Activated naive CD8-positive, alpha-beta T cell (primary cell): Measurements from ENCODE around the gene PDGFRA.
A peak's percentile ranks its signal among the peaks of the same experiment; 100 is the strongest.

Experiments used
- H3K27ac Mint-ChIP-seq: one replicate; pipeline ENCODE4 v1.8.0; 2021; ENCODE audit warnings: mixed read lengths
- H3K27me3 Mint-ChIP-seq: one replicate; pipeline ENCODE4 v1.8.0; 2021; ENCODE audit warnings: mixed read lengths
- H3K36me3 Mint-ChIP-seq: one replicate; pipeline ENCODE4 v1.8.0; 2021; ENCODE audit warnings: mixed read lengths
- H3K4me1 Mint-ChIP-seq: one replicate; pipeline ENCODE4 v1.8.0; 2021; ENCODE audit warnings: low read depth, mixed read lengths
- H3K4me3 Mint-ChIP-seq: one replicate; pipeline ENCODE4 v1.8.0; 2021; ENCODE audit warnings: mild to moderate bottlenecking, mixed read lengths
- H3K9me3 Mint-ChIP-seq: one replicate; pipeline ENCODE4 v1.8.0; 2021; ENCODE audit warnings: low read depth, mixed read lengths

PDGFRA gene

GRCh38 chr4:54228961-54229501 lies at the start of gene PDGFRA:
TSS of gene PDGFRA (plus strand) at chr4:54229293. CDS start at chr4:54258769, 29,476 bp downstream.
- Mint-ChIP-seq H3K4me3 (peak within 1 kb of the TSS; percentile 83), H3K9me3 (no peaks in the 10 kb centered on the region), H3K27ac (no peak within 1 kb of the TSS), H3K27me3 (peaks cover 36% of the 10 kb centered on the region), H3K36me3 (no peaks in the 10 kb centered on the region), H3K4me1 (peaks cover 49% of the 10 kb centered on the region)

- Mint-ChIP-seq H3K4me1 (no peaks in the 10 kb centered on the region), H3K9me3 (no peaks in the 10 kb centered on the region), H3K4me3 (no peak overlapping the region), H3K27ac (no peak overlapping the region), H3K36me3 (no peaks in the 10 kb centered on the region), H3K27me3 (peaks cover 3% of the 10 kb centered on the region)
Observed at GRCh38 chr4:54184581-54184980, 44.5 kb upstream of the PDGFRA start.

GRCh38 chr4:54185044-54185780 lies 43.9 kb upstream of the PDGFRA start:
- peaks cover 3% of the 10 kb centered on the region for H3K27me3 Mint-ChIP-seq
- no peaks in the 10 kb centered on the region for H3K36me3 Mint-ChIP-seq
- H3K4me1 Mint-ChIP-seq = no peaks in the 10 kb centered on the region
- no peaks in the 10 kb centered on the region for H3K9me3 Mint-ChIP-seq
- H3K27ac Mint-ChIP-seq = no peak overlapping the region
- H3K4me3 Mint-ChIP-seq = no peak overlapping the region

- no peaks in the 10 kb centered on the region for H3K9me3 Mint-ChIP-seq
- H3K27ac Mint-ChIP-seq = no peak overlapping the region
- H3K4me3 Mint-ChIP-seq = no peak overlapping the region
- no peaks in the 10 kb centered on the region for H3K4me1 Mint-ChIP-seq
- H3K36me3 Mint-ChIP-seq = no peaks in the 10 kb centered on the region
- H3K27me3 Mint-ChIP-seq = peaks cover 7% of the 10 kb centered on the region
Observed at GRCh38 chr4:54185866-54186265, 43.2 kb upstream of the PDGFRA start.

- Mint-ChIP-seq H3K36me3 (no peaks in the 10 kb centered on the region), H3K27me3 (peaks cover 7% of the 10 kb centered on the region), H3K27ac (no peak overlapping the region), H3K9me3 (no peaks in the 10 kb centered on the region), H3K4me3 (no peak overlapping the region), H3K4me1 (no peaks in the 10 kb centered on the region)
Observed at GRCh38 chr4:54186371-54186770, 42.7 kb upstream of the PDGFRA start.

DNA sequence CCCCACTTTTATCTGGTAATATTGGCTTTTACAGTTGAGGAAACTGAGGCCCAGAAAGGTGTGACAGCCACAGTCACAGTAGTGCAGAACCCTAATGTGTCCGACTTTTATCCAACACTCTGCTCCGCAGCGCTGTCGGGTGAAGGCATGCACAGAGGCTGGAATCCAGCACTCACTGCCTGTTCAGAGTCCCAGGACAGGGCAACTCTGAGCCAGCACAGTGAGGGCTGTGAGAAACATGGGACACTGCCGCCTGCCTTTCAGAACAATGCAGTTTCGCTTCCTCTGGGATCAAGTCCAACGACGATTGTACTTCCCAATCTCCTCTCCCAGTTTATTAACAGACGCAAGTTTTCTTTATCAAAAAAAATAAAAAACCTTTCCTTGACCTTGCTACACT lies 41.9 kb upstream of the PDGFRA start:
- H3K9me3 Mint-ChIP-seq = no peaks in the 10 kb centered on the region
- no peaks in the 10 kb centered on the region for H3K4me1 Mint-ChIP-seq
- no peak overlapping the region for H3K27ac Mint-ChIP-seq
- H3K27me3 Mint-ChIP-seq = peaks cover 7% of the 10 kb centered on the region
- no peak overlapping the region for H3K4me3 Mint-ChIP-seq
- H3K36me3 Mint-ChIP-seq = no peaks in the 10 kb centered on the region

- H3K27ac Mint-ChIP-seq = no peak overlapping the region
- H3K36me3 Mint-ChIP-seq = no peaks in the 10 kb centered on the region
- no peaks in the 10 kb centered on the region for H3K4me1 Mint-ChIP-seq
- H3K4me3 Mint-ChIP-seq = no peak overlapping the region
- H3K27me3 Mint-ChIP-seq = peaks cover 7% of the 10 kb centered on the region
- H3K9me3 Mint-ChIP-seq = no peaks in the 10 kb centered on the region
Observed at GRCh38 chr4:54189140-54189539, 40.0 kb upstream of the PDGFRA start.

DNA sequence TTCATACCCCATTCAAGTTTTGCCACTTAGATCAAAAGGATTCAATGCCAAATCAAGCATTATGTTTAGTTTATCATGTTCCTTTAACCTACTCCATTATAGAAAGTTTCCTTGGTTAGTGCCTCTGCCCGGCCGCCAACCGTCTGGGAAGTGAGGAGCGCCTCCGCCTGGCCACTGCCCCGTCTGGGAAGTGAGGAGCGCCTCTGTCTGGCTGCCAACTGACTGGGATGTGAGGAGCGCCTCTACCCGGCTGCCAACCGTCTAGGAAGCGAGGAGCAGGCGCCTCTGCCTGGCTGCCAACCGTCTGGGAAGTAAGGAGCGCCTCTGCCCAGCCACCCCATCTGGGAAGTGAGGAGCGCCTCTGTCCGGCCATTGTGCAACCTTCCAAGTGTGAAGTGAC lies 36.3 kb upstream of the PDGFRA start:
- H3K27me3 Mint-ChIP-seq = peaks cover 7% of the 10 kb centered on the region
- no peak overlapping the region for H3K27ac Mint-ChIP-seq
- H3K36me3 Mint-ChIP-seq = no peaks in the 10 kb centered on the region

GRCh38 chr4:54197926-54198325 lies 31.2 kb upstream of the PDGFRA start:
- H3K4me1 Mint-ChIP-seq = no peaks in the 10 kb centered on the region
- H3K9me3 Mint-ChIP-seq = no peaks in the 10 kb centered on the region

More for the DNA sequence above, 36.3 kb upstream of the PDGFRA start:
- Mint-ChIP-seq H3K4me1 (no peaks in the 10 kb centered on the region), H3K9me3 (no peaks in the 10 kb centered on the region), H3K4me3 (no peak overlapping the region)

DNA sequence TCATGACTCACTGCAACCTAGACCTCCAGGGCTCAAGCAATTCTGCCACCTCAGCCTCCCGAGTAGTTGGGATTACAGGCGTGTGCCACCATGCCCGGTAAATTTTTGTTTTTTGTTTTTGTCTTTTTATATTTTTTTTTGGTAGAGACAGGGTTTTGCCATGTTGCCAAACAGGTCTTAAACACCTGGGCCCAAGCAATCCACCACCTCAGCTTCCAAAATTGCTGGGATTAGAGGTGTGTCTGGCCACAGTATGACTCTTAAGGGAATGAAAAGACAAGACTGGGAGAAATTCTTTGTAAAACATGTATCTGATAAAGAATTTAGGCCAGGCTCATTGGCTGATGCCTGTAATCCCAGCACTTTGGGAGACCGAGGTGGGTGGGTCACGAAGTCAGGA lies 29.2 kb upstream of the PDGFRA start:
- peaks cover 2% of the 10 kb centered on the region for H3K27me3 Mint-ChIP-seq
- no peak overlapping the region for H3K27ac Mint-ChIP-seq
- H3K4me3 Mint-ChIP-seq = no peak overlapping the region
- no peaks in the 10 kb centered on the region for H3K4me1 Mint-ChIP-seq
- H3K9me3 Mint-ChIP-seq = no peaks in the 10 kb centered on the region
- peaks cover 3% of the 10 kb centered on the region for H3K36me3 Mint-ChIP-seq

More at GRCh38 chr4:54197926-54198325, 31.2 kb upstream of the PDGFRA start:
- Mint-ChIP-seq H3K27ac (no peak overlapping the region), H3K4me3 (no peak overlapping the region), H3K27me3 (peaks cover 2% of the 10 kb centered on the region), H3K36me3 (peaks cover 3% of the 10 kb centered on the region)

DNA sequence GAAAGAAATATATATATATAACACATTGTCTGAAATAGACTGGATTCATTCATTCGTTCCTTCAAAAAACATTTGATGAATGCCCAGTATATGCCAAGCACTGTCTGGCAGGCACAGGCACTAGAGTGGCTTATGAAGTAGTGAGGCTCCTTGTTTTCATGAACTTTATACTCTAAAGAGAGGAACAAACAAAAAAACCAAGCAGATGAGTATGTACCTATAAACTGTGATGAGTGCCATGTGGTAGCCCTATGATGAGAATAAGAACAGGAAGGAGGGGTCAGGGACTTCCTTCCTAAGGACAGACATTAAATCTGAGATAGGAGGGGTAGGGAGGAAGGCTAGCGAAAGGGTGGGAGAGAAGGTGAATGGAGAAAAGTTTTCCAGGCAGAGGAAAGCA lies 19.5 kb upstream of the PDGFRA start:
- Mint-ChIP-seq H3K27ac (no peak overlapping the region), H3K9me3 (no peaks in the 10 kb centered on the region), H3K4me1 (no peaks in the 10 kb centered on the region), H3K36me3 (no peaks in the 10 kb centered on the region), H3K4me3 (no peak overlapping the region), H3K27me3 (peaks cover 6% of the 10 kb centered on the region)

- Mint-ChIP-seq H3K36me3 (no peaks in the 10 kb centered on the region), H3K27me3 (peaks cover 7% of the 10 kb centered on the region), H3K9me3 (no peaks in the 10 kb centered on the region), H3K4me1 (peaks cover 4% of the 10 kb centered on the region), H3K27ac (no peak overlapping the region), H3K4me3 (no peak overlapping the region)
Observed at GRCh38 chr4:54213001-54213400, 16.1 kb upstream of the PDGFRA start.

- Mint-ChIP-seq H3K36me3 (no peaks in the 10 kb centered on the region), H3K4me1 (peaks cover 4% of the 10 kb centered on the region), H3K4me3 (no peak overlapping the region), H3K27me3 (peaks cover 7% of the 10 kb centered on the region), H3K27ac (no peak overlapping the region), H3K9me3 (no peaks in the 10 kb centered on the region)
Observed at GRCh38 chr4:54213761-54214160, 15.3 kb upstream of the PDGFRA start.

DNA sequence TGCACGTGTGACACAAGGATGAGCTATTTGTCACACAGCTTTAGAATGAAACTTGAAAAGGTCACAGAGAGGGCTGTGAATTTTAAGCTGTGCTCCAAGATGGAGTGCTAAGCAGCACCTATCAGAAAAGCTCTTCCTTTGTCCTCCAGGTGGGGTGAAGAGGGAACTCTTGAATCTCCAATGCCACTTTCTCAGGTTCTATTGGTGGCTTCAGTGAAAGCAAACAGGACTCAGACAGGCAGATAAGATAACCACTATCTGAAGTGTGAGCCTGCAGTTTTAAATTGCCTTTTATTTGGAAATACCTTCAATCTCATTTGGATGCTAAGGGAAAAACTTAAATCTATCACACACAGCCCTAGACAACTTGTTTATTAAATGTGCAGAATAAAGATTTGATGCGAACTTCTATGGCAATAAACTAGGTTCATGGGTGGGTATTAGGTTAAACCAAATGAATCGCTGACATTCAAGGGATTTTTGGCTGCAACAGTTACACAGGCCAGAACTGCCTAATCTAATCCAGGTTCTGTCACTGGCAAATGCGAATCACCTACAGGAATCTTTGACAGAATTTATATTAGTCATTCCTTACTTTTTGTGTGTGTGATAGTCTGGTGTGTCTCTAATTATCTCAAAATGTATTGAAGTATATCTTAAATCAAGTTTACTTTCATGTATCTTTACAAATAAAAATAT lies 13.6 kb upstream of the PDGFRA start:
- no peak overlapping the region for H3K4me3 Mint-ChIP-seq
- H3K27ac Mint-ChIP-seq = no peak overlapping the region
- peaks cover 4% of the 10 kb centered on the region for H3K4me1 Mint-ChIP-seq

GRCh38 chr4:54217642-54218495 lies 11.2 kb upstream of the PDGFRA start:
- Mint-ChIP-seq H3K9me3 (no peaks in the 10 kb centered on the region), H3K4me1 (peaks cover 4% of the 10 kb centered on the region), H3K36me3 (no peaks in the 10 kb centered on the region), H3K27ac (no peak overlapping the region), H3K4me3 (peak overlapping the region; percentile 38), H3K27me3 (peaks cover 12% of the 10 kb centered on the region)

More for the DNA sequence above, 13.6 kb upstream of the PDGFRA start:
- Mint-ChIP-seq H3K27me3 (peaks cover 12% of the 10 kb centered on the region), H3K36me3 (no peaks in the 10 kb centered on the region), H3K9me3 (no peaks in the 10 kb centered on the region)
